Naive thymus-derived CD4-positive, alpha-beta T cell (primary cell): ENCODE results near the gene STAT3. TPM values are rescaled to one million over a fixed set of nuclear protein-coding genes. Genes with fewer than 3 reads are reported as not detected.
"Not testable (repeated sequence)": the region's sequence is repeated elsewhere in the genome, so short reads cannot be mapped to it uniquely, and the experiment has no call there.

ENCODE experiments used
- ATAC-seq: fragments of 150-1000 bp; cut with Tn5 transposase; 2 replicates; pipeline ENCODE4 v1.10.0; 2021; ENCODE audit warnings: mild to moderate bottlenecking, moderate library complexity
- CTCF ChIA-PET: fragments of 350-600 bp; sonication (Branson Sonifier 250); formaldehyde crosslinking; loops from one replicate; lab custom pipeline; 2021; ENCODE audit warnings: antibody characterized with exemption; lab: Charles Lee
- POLR2A ChIA-PET: fragments of 350-600 bp; sonication (Branson Sonifier 250); formaldehyde crosslinking; loops from one replicate; lab custom pipeline; 2021; ENCODE audit warnings: antibody characterized with exemption, inconsistent platforms; lab: Charles Lee
- DNase-seq, 9 donors: peaks; one replicate each; pipeline versions ENCODE4 v3.0.0 to v3.0.0-alpha.2; 2020 to 2022; ENCODE audit warnings: mixed read lengths in 1 of 9
- H3K27ac ChIP-seq: one replicate; pipeline ENCODE4 v1.7.0; 2013; ENCODE audit warnings: mild to moderate bottlenecking, low read depth, low read length, moderate library complexity
- H3K27me3 ChIP-seq, 2 donors: one replicate each; pipeline ENCODE4 v1.7.0; 2013; ENCODE audit warnings: low read length in 2 of 2, mild to moderate bottlenecking in 2 of 2, moderate library complexity in 2 of 2; ENCODE audit not compliant: control insufficient read depth in 2 of 2, insufficient read depth in 2 of 2
- H3K36me3 ChIP-seq, 3 experiments: 1 replicate in 2 of 3; 2 replicates in 1 of 3; pipeline ENCODE4 v1.7.0; 2013; ENCODE audit warnings: low read length in 3 of 3, mild to moderate bottlenecking in 3 of 3, moderate library complexity in 1 of 3; ENCODE audit not compliant: insufficient read depth in 3 of 3, control insufficient read depth in 2 of 3
- H3K4me1 ChIP-seq, 2 donors: one replicate each; pipeline ENCODE4 v1.7.0; 2013; ENCODE audit warnings: low read length in 2 of 2, mild to moderate bottlenecking in 2 of 2, moderate library complexity in 1 of 2; ENCODE audit not compliant: control insufficient read depth in 2 of 2, insufficient read depth in 2 of 2
- H3K4me3 ChIP-seq: 2 replicates; pipeline ENCODE4 v1.7.0; 2013; ENCODE audit warnings: mild to moderate bottlenecking, low read length
- H3K9me3 ChIP-seq, 3 experiments: 1 replicate in 2 of 3; 2 replicates in 1 of 3; pipeline ENCODE4 v1.7.0; 2013; ENCODE audit warnings: low read length in 3 of 3; ENCODE audit not compliant: control insufficient read depth in 2 of 3
- H3K27ac Mint-ChIP-seq, 9 donors: one replicate each; pipeline ENCODE4 v1.8.0; 2020 to 2022; ENCODE audit warnings: mixed read lengths in 9 of 9, mild to moderate bottlenecking in 8 of 9, moderate library complexity in 5 of 9, inconsistent platforms in 2 of 9
- H3K27me3 Mint-ChIP-seq, 5 donors: one replicate each; pipeline ENCODE4 v1.8.0; 2021 to 2022; ENCODE audit warnings: mixed read lengths in 5 of 5, mild to moderate bottlenecking in 1 of 5
- H3K36me3 Mint-ChIP-seq, 5 donors: one replicate each; pipeline ENCODE4 v1.8.0; 2020 to 2022; ENCODE audit warnings: mixed read lengths in 5 of 5, mild to moderate bottlenecking in 3 of 5, inconsistent platforms in 1 of 5
- H3K4me1 Mint-ChIP-seq, 7 donors: one replicate each; pipeline ENCODE4 v1.8.0; 2020 to 2022; ENCODE audit warnings: mixed read lengths in 7 of 7, mild to moderate bottlenecking in 3 of 7, inconsistent platforms in 1 of 7
- H3K4me3 Mint-ChIP-seq, 10 donors: one replicate each; pipeline ENCODE4 v1.8.0; 2020 to 2022; ENCODE audit warnings: mild to moderate bottlenecking in 10 of 10, mixed read lengths in 10 of 10, moderate library complexity in 6 of 10, inconsistent platforms in 2 of 10
- H3K9me3 Mint-ChIP-seq, 11 donors: one replicate each; pipeline ENCODE4 v1.8.0; 2020 to 2022; ENCODE audit warnings: mixed read lengths in 11 of 11, mild to moderate bottlenecking in 4 of 11, inconsistent platforms in 1 of 11, moderate library complexity in 1 of 11
- intact Hi-C, 2 donors: fragments of 100-400 bp; cut with micrococcal nuclease; formaldehyde crosslinking; loops; one replicate each; pipeline ENCODE4 v1.15.1; 2023
- polyA plus RNA-seq, 2 donors: library from polyadenylated mRNA; unstranded; fragments of 300-500 nt; fragmentation: Illumina TruSeq; gene quantifications; one replicate each; pipeline ENCODE4 v1.2.3, GENCODE V29; 2021
- total RNA-seq, 6 experiments: library from RNA in 5 of 6; stranded (reverse) in 5 of 6; gene quantifications; 1 replicate in 5 of 6; 2 replicates in 1 of 6; pipeline ENCODE4 v1.2.3 and lab custom pipeline; 2021 to 2026

The STAT3 gene
- total and polyA plus RNA-seq, 7 experiments from 2014 or later: 133 to 275 (median 189) TPM

GRCh38 chr17:42421136-42421506, 32.9 kb upstream of the STAT3 start:
- no peaks in the 10 kb centered on the region for H3K36me3 ChIP-seq
- no peaks in the 10 kb centered on the region for H3K9me3 ChIP-seq
- intact Hi-C loops: loop anchor here in 1 of 2 donors (5.0 kb wide), 1 partner anchor 36 kb away; the partner anchor contains the start of gene ATP6V0A1
- ChIA-PET POLR2A (no interaction called here), CTCF (interaction anchor here (1.0 kb wide), 1 partner anchor 14 kb away, joined by 3 read pairs; no protein-coding TSS in a partner anchor)
- H3K36me3 Mint-ChIP-seq: peaks cover 0 to 2% (median 0%) of the 10 kb centered on the region in 5 donors
- no peak overlapping the region for H3K27ac ChIP-seq
- no peak for ATAC-seq
- peak overlapping the region in 1 of 9 donors; percentile 77 for H3K27ac Mint-ChIP-seq
- peaks cover 6 to 9% of the 10 kb centered on the region in 2 donors for H3K27me3 ChIP-seq
- peaks cover 0 to 1% (median 0%) of the 10 kb centered on the region in 11 donors for H3K9me3 Mint-ChIP-seq
- peaks cover 0 to 14% of the 10 kb centered on the region in 2 donors for H3K4me1 ChIP-seq
- H3K4me3 Mint-ChIP-seq: peak overlapping the region; percentile 42 to 96 (median 75)
- H3K4me1 Mint-ChIP-seq: peaks cover 7 to 32% (median 15%) of the 10 kb centered on the region in 7 donors
- DNase-seq: no peak
- no peak overlapping the region for H3K4me3 ChIP-seq
- H3K27me3 Mint-ChIP-seq: peaks cover 0 to 58% (median 10%) of the 10 kb centered on the region in 5 donors

- CTCF ChIA-PET, POLR2A ChIA-PET, H3K27ac Mint-ChIP-seq, H3K9me3 ChIP-seq, H3K36me3 Mint-ChIP-seq, DNase-seq, intact Hi-C loops, H3K4me3 ChIP-seq, H3K27me3 ChIP-seq, H3K36me3 ChIP-seq, H3K9me3 Mint-ChIP-seq, H3K4me3 Mint-ChIP-seq, H3K27ac ChIP-seq: not testable (repeated sequence)
- ATAC-seq: peak; percentile 48
- Mint-ChIP-seq H3K4me1 (peaks cover 23 to 47% (median 34%) of the 10 kb centered on the region in 7 donors), H3K27me3 (peaks cover 0 to 31% (median 6%) of the 10 kb centered on the region in 5 donors)
- H3K4me1 ChIP-seq: peaks cover 3 to 23% of the 10 kb centered on the region in 2 donors
Observed at GRCh38 chr17:42417981-42418380, 29.7 kb upstream of the STAT3 start.

GRCh38 chr17:42414704-42415409, 26.6 kb upstream of the STAT3 start:
- Mint-ChIP-seq H3K4me1 (peaks cover 16 to 28% (median 21%) of the 10 kb centered on the region in 7 donors), H3K36me3 (no peaks in the 10 kb centered on the region), H3K27me3 (peaks cover 0 to 6% (median 0%) of the 10 kb centered on the region in 5 donors), H3K4me3 (peak overlapping the region; percentile 76 to 91 (median 82)), H3K27ac (peak overlapping the region in 8 of 9 donors; percentile 68 to 92 (median 84)), H3K9me3 (no peaks in the 10 kb centered on the region)
- DNase-seq: peak in 8 of 9 donors; percentile 40 to 66 (median 61)
- Histone ChIP-seq H3K4me3 (peak overlapping the region; percentile 48), H3K9me3 (no peaks in the 10 kb centered on the region), H3K27me3 (no peaks in the 10 kb centered on the region), H3K4me1 (peaks cover 3 to 16% of the 10 kb centered on the region in 2 donors), H3K27ac (peak overlapping the region; percentile 42), H3K36me3 (no peaks in the 10 kb centered on the region)
- intact Hi-C loops: no loop called here
- peak; percentile 78 for ATAC-seq
- ChIA-PET CTCF (interaction anchor here (1.3 to 2.2 kb wide), 4 partner anchors 10 to 103 kb away, joined by 3 to 14 read pairs (median 5); no protein-coding TSS in a partner anchor), POLR2A (interaction anchor here (0.6 to 2.7 kb wide), 7 partner anchors 17 to 135 kb away, joined by 3 to 14 read pairs (median 4); partner anchors contain the start of gene STAT3)

- DNase-seq: no peak
- peak overlapping the region in 1 of 10 donors; percentile 4 for H3K4me3 Mint-ChIP-seq
- intact Hi-C loops: no loop called here
- H3K9me3 Mint-ChIP-seq: no peaks in the 10 kb centered on the region
- Histone ChIP-seq H3K27ac (no peak overlapping the region), H3K4me1 (peaks cover 3 to 16% of the 10 kb centered on the region in 2 donors), H3K4me3 (no peak overlapping the region), H3K27me3 (no peaks in the 10 kb centered on the region), H3K9me3 (no peaks in the 10 kb centered on the region), H3K36me3 (no peaks in the 10 kb centered on the region)
- no peaks in the 10 kb centered on the region for H3K36me3 Mint-ChIP-seq
- ChIA-PET POLR2A (interaction anchor here (0.5 to 2.7 kb wide), 7 partner anchors 25 to 406 kb away, joined by 3 to 14 read pairs (median 4); partner anchors contain the start of gene STAT3), CTCF (interaction anchor here (0.5 to 2.2 kb wide), 4 partner anchors 8 to 238 kb away, joined by 3 to 14 read pairs (median 3); no protein-coding TSS in a partner anchor)
- no peaks in the 10 kb centered on the region for H3K27me3 Mint-ChIP-seq
- no peak overlapping the region for H3K27ac Mint-ChIP-seq
- H3K4me1 Mint-ChIP-seq: peaks cover 16 to 28% (median 21%) of the 10 kb centered on the region in 7 donors
- ATAC-seq: no peak
Observed at GRCh38 chr17:42413464-42414040, 25.3 kb upstream of the STAT3 start.

GRCh38 chr17:42411905-42412679, 23.9 kb upstream of the STAT3 start:
- Mint-ChIP-seq H3K27me3 (no peaks in the 10 kb centered on the region), H3K36me3 (no peaks in the 10 kb centered on the region), H3K4me1 (peaks cover 21 to 34% (median 29%) of the 10 kb centered on the region in 7 donors), H3K9me3 (no peaks in the 10 kb centered on the region), H3K4me3 (no peak overlapping the region), H3K27ac (no peak overlapping the region)
- no peaks in the 10 kb centered on the region for H3K36me3 ChIP-seq
- H3K9me3 ChIP-seq: no peaks in the 10 kb centered on the region
- POLR2A ChIA-PET: interaction anchor here (0.6 to 1.2 kb wide), 3 partner anchors 25 to 95 kb away, joined by 3 read pairs; no protein-coding TSS in a partner anchor
- no peak for ATAC-seq
- CTCF ChIA-PET: interaction anchor here (0.6 to 0.9 kb wide), 2 partner anchors 71 to 98 kb away, joined by 3 to 4 read pairs; no protein-coding TSS in a partner anchor
- no peak for DNase-seq
- peaks cover 7 to 16% of the 10 kb centered on the region in 2 donors for H3K4me1 ChIP-seq
- intact Hi-C loops: no loop called here
- H3K27me3 ChIP-seq: no peaks in the 10 kb centered on the region
- no peak overlapping the region for H3K4me3 ChIP-seq
- H3K27ac ChIP-seq: no peak overlapping the region

- ATAC-seq (no peak), DNase-seq (no peak)
- no peaks in the 10 kb centered on the region for H3K36me3 ChIP-seq
- no peaks in the 10 kb centered on the region for H3K27me3 Mint-ChIP-seq
- intact Hi-C loops: no loop called here
- H3K27ac ChIP-seq: no peak overlapping the region
- H3K4me3 ChIP-seq: no peak overlapping the region
- H3K9me3 ChIP-seq: no peaks in the 10 kb centered on the region
- no peaks in the 10 kb centered on the region for H3K36me3 Mint-ChIP-seq
- no peak overlapping the region for H3K4me3 Mint-ChIP-seq
- CTCF ChIA-PET: interaction anchor here (0.6 to 13.7 kb wide), 5 partner anchors 53 to 122 kb away, joined by 3 to 264 read pairs (median 4); no protein-coding TSS in a partner anchor
- peaks cover 22 to 41% (median 33%) of the 10 kb centered on the region in 7 donors for H3K4me1 Mint-ChIP-seq
- no peak overlapping the region for H3K27ac Mint-ChIP-seq
- POLR2A ChIA-PET: interaction anchor here (0.9 kb wide), 1 partner anchor 24 kb away, joined by 3 read pairs; no protein-coding TSS in a partner anchor
- no peaks in the 10 kb centered on the region for H3K27me3 ChIP-seq
- H3K9me3 Mint-ChIP-seq: no peaks in the 10 kb centered on the region
- H3K4me1 ChIP-seq: peaks cover 7 to 18% of the 10 kb centered on the region in 2 donors
Observed at GRCh38 chr17:42411361-42411760, 23.1 kb upstream of the STAT3 start.
